CD4-positive, alpha-beta T cell treated with Interleukin-6 for 4 hours (primary cell): ENCODE measurements around the gene ELOVL5.
"Not testable (repeated sequence)": the region's sequence is repeated elsewhere in the genome, so short reads cannot be mapped to it uniquely, and the experiment has no call there.

Experiments used
- DNase-seq: peaks from one replicate; pipeline ENCODE4 v3.0.0-alpha.2; 2020; ENCODE audit warnings: mixed read lengths

ELOVL5 gene

GRCh38 chr6:53326372-53327016, 22.3 kb downstream of the ELOVL5 start:
- DNase-seq: peak; percentile 4

- no peak for DNase-seq
These were observed 23.0 kb downstream of the ELOVL5 start for GRCh38 chr6:53325785-53326184.

DNA sequence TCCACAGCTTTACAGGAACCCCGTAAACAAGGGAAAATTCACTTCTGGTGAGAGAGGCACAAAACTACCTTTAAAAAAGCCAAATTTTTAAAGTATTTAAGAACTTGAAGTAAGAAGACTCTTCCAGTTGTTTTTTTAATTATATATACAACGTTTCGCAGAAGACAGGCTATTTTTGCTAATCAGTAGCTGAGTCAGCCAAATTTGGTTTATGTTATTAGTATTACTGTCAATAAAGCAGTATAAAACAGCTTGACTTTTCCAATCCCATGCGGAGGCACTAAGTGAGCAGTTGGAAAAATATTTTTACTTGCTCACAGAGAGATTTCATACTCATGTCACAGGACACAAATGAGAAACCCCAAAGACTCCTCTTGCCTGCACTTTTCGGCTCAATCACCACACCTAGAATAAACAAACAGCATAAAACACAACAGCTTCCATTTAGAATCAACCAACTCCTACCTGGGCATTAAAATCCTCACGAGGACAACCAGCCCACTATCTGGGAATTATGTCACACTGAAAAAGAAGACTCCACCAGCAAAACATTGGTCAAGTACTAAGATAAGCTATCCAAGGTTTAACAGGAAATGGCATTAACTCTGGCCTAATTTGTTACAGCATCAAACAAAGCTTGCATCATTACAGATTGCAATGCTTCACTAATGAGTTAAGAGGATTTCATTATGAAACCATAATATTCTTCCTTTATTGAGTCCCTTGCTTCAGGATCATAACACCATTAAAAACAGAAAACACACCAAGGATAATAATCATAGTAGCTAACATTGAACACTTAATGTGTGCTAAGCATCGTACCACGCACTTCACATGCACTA, 26.3 kb downstream of the ELOVL5 start:
- no peak for DNase-seq

- no peak for DNase-seq
These were observed 27.0 kb downstream of the ELOVL5 start for GRCh38 chr6:53321701-53322100.

GRCh38 chr6:53320964-53321363, 27.8 kb downstream of the ELOVL5 start:
- DNase-seq: no peak

DNA sequence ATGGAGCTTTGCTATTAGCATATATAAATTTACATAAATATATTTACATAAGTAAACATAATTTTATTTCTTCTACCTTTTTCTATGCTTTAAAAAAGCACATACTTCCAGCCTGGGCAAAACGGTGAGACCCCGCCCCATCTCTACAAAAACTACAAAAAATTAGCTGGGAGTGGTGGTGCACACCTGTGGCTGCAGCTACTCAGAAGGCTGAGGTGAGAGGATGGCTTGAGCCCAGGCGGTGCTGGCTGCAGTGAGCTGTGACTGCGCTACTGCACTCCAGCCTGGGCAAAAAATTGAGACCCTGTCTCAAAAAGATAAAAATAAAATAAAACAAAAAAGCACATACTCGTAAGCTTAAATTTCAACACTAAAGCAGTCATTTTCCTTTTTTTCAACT, 30.3 kb downstream of the ELOVL5 start:
- DNase-seq: no peak

- no peak for DNase-seq
These were observed 30.9 kb downstream of the ELOVL5 start for GRCh38 chr6:53317861-53318260.

DNA sequence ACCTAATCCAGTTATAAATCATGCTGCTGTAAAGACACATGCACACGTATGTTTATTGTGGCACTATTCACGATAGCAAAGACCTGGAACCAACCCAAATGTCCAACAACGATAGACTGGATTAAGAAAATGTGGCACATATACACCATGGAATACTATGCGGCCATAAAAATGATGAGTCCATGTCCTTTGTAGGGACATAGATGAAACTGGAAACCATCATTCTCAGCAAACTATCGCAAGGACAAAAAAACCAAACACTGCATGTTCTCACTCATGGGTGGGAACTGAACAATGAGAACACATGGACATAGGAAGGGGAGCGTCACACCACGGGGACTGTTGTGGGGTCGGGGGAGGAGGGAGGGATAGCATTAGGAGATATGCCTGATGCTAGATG, 31.5 kb downstream of the ELOVL5 start:
- not testable (repeated sequence) for DNase-seq

GRCh38 chr6:53316142-53316541, 32.6 kb downstream of the ELOVL5 start:
- DNase-seq: no peak

DNA sequence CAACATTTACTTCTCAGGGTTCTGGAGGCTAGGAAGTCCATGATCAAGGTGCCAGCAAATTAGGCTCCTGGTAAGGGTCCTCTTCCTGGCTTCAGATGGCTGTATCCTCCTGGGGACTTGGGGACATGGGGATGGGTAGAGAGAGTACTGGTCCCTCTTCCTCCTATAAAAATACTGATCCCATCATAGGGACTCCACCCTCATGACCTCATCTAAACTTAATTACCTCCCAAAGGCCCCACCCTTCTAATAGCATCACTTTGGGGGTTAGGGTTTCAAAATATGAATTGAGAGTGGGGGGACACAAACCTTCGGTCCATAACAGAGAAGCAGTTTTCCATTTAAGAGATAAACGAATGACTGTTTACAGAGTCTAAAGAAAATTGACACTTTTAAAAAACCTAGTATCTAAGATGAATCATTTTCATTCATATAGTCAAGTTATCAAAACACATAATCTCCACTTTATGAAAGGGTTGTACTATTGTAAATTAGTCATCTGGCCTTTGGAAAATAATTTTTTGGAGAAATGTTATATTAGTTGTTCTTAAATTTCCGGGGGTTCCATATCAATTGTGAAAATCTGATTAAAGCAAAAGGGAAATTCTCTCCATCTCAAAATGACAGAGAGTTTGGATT, 33.5 kb downstream of the ELOVL5 start:
- no peak for DNase-seq

DNA sequence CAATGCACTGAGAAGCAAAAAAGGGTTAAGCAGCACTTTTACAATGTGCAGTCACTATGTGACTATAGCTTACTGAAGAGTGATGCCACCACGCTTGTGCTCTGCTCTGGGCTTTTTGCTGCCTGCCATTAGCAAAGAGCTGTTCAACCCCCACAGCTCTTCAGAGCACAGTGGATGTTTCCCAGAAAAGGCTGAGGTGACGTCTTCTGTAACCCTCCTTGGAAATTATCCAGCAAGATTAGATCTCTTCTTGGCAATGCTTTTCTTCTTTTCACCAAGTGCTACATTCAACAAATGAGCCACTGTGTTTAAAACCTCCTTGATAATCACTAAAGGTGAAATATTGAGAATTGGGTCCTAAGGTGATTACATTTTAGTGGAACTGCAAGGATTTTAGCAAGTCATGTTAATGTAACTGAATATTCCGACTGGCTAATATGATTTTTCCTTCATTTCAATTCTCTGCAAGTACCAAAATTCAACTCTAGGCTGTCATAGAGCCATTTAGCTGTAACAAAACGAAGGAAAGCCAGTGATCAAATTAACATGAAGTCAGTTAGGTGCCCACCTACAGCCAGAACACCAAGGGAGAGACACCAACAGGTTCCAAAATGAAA, 34.9 kb downstream of the ELOVL5 start:
- DNase-seq: no peak

DNA sequence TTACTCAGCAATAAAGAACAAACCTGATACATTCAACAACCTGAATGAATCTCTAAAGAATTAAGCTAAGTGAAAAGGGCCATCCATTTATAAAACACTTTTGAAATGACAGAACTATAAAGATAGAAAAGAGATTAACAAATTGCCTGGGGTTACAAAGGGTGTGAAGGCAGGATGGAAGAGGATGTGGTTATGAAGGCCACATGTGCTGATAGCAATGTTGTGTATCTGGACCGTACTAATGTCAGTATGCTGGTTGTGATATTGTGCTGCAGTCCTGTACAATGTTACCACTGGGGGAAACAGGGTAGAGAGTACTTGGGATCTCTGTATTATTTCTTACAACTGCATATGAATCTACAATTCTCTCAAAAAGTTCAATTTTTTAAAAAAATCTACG, 36.4 kb downstream of the ELOVL5 start:
- DNase-seq: no peak

DNA sequence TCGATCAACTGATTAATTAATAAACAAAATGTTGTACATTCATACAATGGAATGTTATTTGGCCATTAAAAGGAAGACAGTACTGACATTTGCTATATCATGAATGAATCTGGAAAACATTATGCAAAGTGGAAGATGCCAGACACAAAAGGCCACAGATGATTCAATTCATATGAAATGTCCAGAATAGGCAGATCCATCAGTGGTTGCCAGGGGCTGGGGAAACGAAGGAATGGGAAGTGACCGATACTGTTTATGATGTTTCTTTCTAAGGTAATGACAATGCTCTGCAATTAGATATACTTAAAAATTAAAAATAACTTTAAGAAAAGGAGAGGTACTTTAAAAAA, 37.2 kb downstream of the ELOVL5 start:
- no peak for DNase-seq

DNA sequence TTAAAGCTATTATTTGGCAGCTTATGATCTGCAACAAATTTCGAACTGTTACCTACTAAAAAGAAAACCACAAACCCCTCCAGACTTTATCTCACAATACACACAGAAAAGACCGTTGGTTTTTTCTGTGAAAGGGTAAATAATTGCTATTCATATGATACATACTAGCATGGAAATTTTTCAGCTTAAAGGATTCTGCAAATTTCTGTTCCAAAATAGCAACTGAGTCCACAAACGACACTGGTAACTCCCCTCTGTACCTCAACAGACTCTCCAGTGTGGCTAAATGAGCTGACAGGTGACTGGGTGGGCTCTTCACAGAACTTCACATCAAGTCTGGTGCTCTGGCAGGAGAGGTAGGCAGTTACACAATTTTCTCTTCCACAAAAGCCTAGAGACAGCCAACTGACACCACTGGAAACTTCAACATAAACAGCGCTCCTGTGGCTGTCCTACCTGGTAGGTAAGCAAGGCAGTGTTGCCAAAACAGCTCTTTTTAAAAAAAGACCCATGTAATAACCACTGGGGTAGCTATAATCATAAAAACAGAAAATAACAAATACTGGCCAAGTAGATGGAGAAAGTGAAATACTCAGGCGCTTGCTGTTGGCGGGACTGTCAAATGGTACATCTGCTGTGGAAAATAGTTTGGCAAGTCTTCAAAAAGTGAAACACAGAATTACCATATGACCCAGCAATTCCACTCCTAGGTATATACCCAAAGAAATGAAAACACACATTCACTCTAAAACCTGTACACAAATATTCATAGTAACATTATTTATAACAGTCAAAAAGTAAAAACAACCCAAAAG, 37.8 kb downstream of the ELOVL5 start:
- no peak for DNase-seq

- no peak for DNase-seq
These were observed 38.8 kb downstream of the ELOVL5 start for GRCh38 chr6:53309901-53310300.

DNA sequence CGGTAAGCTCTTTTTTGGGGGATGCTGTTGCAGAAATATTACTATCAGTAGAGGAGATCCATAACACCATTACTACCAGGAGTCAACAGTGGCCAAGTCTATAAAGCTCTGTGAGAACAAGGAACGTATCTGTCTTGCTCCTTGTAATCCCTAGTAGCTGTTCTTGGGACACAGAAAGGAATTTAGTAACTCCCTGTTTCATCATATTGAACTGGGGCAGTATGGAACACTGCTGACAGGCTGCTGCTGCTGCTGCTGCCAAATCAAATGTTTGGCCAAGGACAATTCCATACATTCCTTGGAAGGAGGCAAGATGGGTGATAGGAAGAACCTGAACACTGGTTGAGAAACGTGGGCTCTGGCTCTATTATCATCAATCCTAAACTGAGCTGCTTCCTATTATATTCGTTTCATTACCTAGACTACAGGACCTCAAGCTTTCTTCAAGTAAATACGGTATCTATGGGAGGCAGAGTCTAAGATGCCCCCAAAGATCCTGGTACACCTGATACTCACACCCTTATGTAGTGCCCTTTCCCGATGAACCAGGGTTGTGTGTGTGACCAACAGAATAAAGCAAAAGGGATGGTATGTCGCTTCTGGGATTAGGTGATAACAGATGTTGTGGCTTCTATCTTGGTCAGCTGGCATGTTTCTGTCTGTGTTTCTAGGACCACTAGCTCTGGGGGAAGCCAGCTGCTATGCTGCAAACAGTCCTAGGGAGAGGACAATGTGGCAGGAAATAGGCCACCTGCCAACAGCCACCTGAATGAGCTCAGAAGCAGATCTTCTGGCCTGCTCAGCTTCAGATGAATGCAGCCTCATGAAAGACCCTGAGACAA, 39.5 kb downstream of the ELOVL5 start:
- peak; percentile 54 for DNase-seq

- DNase-seq: peak; percentile 46
These were observed 41.9 kb downstream of the ELOVL5 start for GRCh38 chr6:53306819-53307347.

DNA sequence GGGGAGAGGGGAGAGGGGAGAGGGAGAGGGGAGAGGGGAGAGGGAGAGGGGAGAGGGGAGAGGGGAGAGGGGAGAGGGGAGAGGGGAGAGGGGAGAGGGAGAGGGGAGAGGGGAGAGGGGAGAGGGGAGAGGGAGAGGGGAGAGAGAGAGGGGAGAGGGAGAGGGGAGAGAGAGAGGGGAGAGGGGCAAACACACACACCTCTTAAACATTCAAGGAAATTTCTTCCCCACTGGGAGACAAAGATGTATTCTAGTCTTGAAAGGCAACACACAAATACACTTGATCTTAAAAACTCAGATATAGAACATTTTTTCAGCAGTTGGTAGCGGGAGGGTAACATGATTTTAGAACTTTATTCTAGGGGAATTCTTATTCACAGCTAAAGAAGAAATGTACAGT, 42.5 kb downstream of the ELOVL5 start:
- DNase-seq: not testable (repeated sequence)

- not testable (repeated sequence) for DNase-seq
These were observed 43.2 kb downstream of the ELOVL5 start for GRCh38 chr6:53305506-53306005.

- DNase-seq: not testable (repeated sequence)
These were observed 43.8 kb downstream of the ELOVL5 start for GRCh38 chr6:53304953-53305352.

DNA sequence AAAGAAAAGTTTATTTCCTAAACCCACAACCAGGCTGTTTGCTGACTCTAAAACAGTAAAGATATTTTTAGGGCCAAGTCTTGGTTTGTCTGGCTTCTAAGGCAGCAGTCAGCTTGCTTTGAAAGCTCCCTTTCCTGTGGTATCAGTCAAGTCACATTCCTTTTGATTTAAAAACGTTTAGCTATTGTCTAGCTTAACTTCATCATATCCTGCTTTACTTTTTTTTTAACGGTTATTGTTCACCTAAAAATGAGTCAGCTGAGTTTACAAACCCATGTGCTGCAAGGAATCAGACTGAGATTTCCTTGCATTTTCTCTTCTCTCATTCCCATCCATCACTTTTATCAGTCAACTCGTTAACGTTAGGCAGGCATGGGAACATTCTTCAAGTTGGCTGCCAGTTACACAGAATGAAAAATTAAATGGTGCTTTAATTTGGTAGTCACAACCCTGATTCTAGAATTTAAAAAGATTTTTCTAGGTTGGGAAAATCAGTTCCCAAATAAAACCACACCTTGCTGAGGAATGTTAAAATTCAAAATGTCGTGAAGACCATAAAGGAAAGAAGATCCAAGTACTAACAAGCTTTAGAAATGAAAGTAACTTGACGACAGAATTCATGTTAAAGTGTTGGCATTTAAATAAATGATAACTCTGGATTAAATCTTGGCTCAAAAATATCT, 45.9 kb downstream of the ELOVL5 start:
- DNase-seq: peak; percentile 51
